Parathyroid adenoma (tissue), 2 donors: ENCODE data around the gene LHX2.
"Not testable (repeated sequence)": the region's sequence is repeated elsewhere in the genome, so short reads cannot be mapped to it uniquely, and the experiment has no call there.

ENCODE experiments used
- H2AFZ ChIP-seq: fragments of 300-600 bp; sonication (generic); one replicate; pipeline ENCODE4 v1.7.0; 2017; ENCODE audit warnings: antibody characterized with exemption, mild to moderate bottlenecking
- H3K27ac ChIP-seq: fragments of 300-600 bp; sonication (generic); one replicate; pipeline ENCODE4 v1.7.0; 2017
- H3K27me3 ChIP-seq: fragments of 300-600 bp; sonication (generic); one replicate; pipeline ENCODE4 v1.7.0; 2017; ENCODE audit warnings: low read length; ENCODE audit not compliant: control insufficient read depth, insufficient read depth
- H3K36me3 ChIP-seq: fragments of 300-600 bp; sonication (generic); one replicate; pipeline ENCODE4 v1.7.0; 2017; ENCODE audit warnings: low read length; ENCODE audit not compliant: control insufficient read depth, insufficient read depth
- H3K4me1 ChIP-seq: fragments of 300-600 bp; sonication (generic); one replicate; pipeline ENCODE4 v1.7.0; 2017; ENCODE audit warnings: control low read depth
- H3K4me2 ChIP-seq: fragments of 300-600 bp; sonication (generic); one replicate; pipeline ENCODE4 v1.7.0; 2017; ENCODE audit warnings: low read length
- H3K4me3 ChIP-seq: fragments of 300-600 bp; sonication (generic); one replicate; pipeline ENCODE4 v1.7.0; 2017; ENCODE audit warnings: low read depth, low read length
- H3K79me2 ChIP-seq: fragments of 300-600 bp; sonication (generic); one replicate; pipeline ENCODE4 v1.7.0; 2017; ENCODE audit warnings: control low read depth
- H3K9ac ChIP-seq: fragments of 300-600 bp; sonication (generic); one replicate; pipeline ENCODE4 v1.7.0; 2017; ENCODE audit warnings: mild to moderate bottlenecking
- H3K9me3 ChIP-seq: fragments of 300-600 bp; sonication (generic); one replicate; pipeline ENCODE4 v1.7.0; 2017; ENCODE audit warnings: low read length; ENCODE audit not compliant: control insufficient read depth
- CTCF ChIP-seq: fragments of 300-600 bp; sonication (generic); IDR thresholded peaks from one replicate; pipeline ENCODE4 v1.7.0; 2017; ENCODE audit warnings: antibody characterized with exemption, mild to moderate bottlenecking
- donor health status: primary hyperparathyroidism.

Gene LHX2

GRCh38 chr9:123990427-123990826 is 21.1 kb upstream of the LHX2 start:
- Histone ChIP-seq H3K27me3 (no peaks in the 10 kb centered on the region), H3K4me1 (no peaks in the 10 kb centered on the region), H2AFZ (no peak overlapping the region), H3K9me3 (no peaks in the 10 kb centered on the region), H3K36me3 (no peaks in the 10 kb centered on the region), H3K4me2 (no peak overlapping the region), H3K4me3 (no peak overlapping the region), H3K27ac (no peak overlapping the region), H3K79me2 (no peaks in the 10 kb centered on the region), H3K9ac (no peak overlapping the region)
- TF ChIP-seq CTCF: no peak

- not testable (repeated sequence) for H3K4me2 ChIP-seq, H3K36me3 ChIP-seq, H3K9ac ChIP-seq, H3K27ac ChIP-seq, H3K79me2 ChIP-seq, H2AFZ ChIP-seq, H3K9me3 ChIP-seq, H3K4me1 ChIP-seq, H3K27me3 ChIP-seq, H3K4me3 ChIP-seq
Observed at GRCh38 chr9:123992679-123993078, 18.9 kb upstream of the LHX2 start.

GRCh38 chr9:123996731-123997421 is 14.7 kb upstream of the LHX2 start:
- H3K27me3 ChIP-seq: peaks cover 22% of the 10 kb centered on the region

GRCh38 chr9:123997665-123998277 is 13.8 kb upstream of the LHX2 start:
- Histone ChIP-seq H3K36me3 (no peaks in the 10 kb centered on the region), H2AFZ (no peak overlapping the region), H3K79me2 (no peaks in the 10 kb centered on the region), H3K4me3 (no peak overlapping the region), H3K27me3 (peaks cover 22% of the 10 kb centered on the region), H3K27ac (no peak overlapping the region), H3K4me1 (no peaks in the 10 kb centered on the region), H3K9ac (no peak overlapping the region), H3K9me3 (no peaks in the 10 kb centered on the region), H3K4me2 (no peak overlapping the region)
- TF ChIP-seq CTCF: no peak

More at GRCh38 chr9:123996731-123997421, 14.7 kb upstream of the LHX2 start:
- Histone ChIP-seq H2AFZ (no peak overlapping the region), H3K9ac (no peak overlapping the region), H3K4me1 (no peaks in the 10 kb centered on the region), H3K9me3 (no peaks in the 10 kb centered on the region), H3K27ac (no peak overlapping the region), H3K79me2 (no peaks in the 10 kb centered on the region), H3K4me2 (no peak overlapping the region), H3K4me3 (no peak overlapping the region), H3K36me3 (no peaks in the 10 kb centered on the region)
- TF ChIP-seq CTCF: no peak

GRCh38 chr9:123998278-123998925 is 13.2 kb upstream of the LHX2 start:
- no peaks in the 10 kb centered on the region for H3K4me1 ChIP-seq
- no peaks in the 10 kb centered on the region for H3K36me3 ChIP-seq
- TF ChIP-seq CTCF: no peak
- no peak overlapping the region for H3K4me3 ChIP-seq
- no peak overlapping the region for H2AFZ ChIP-seq
- H3K27ac ChIP-seq: no peak overlapping the region
- no peaks in the 10 kb centered on the region for H3K9me3 ChIP-seq
- H3K27me3 ChIP-seq: peaks cover 22% of the 10 kb centered on the region
- no peak overlapping the region for H3K4me2 ChIP-seq
- no peaks in the 10 kb centered on the region for H3K79me2 ChIP-seq
- H3K9ac ChIP-seq: no peak overlapping the region
